Gastroesophageal sphincter (tissue), 4 donors: Measurements from ENCODE around the gene CYP26C1. TPM values are rescaled to one million over a fixed set of nuclear protein-coding genes. Genes with fewer than 3 reads are reported as not detected.

Source experiments
- ATAC-seq: fragments of 150-250 bp; one replicate; pipeline ENCODE4 v1.9.1; 2016; ENCODE audit warnings: mild to moderate bottlenecking, moderate library complexity
- H3K27ac ChIP-seq, 4 donors: fragments of 200-600 bp; sonication (generic) in 3 of 4; 1 replicate in 3 of 4; 2 replicates in 1 of 4; pipeline ENCODE4 v1.5.1; 2016 to 2019
- H3K27me3 ChIP-seq: fragments of 200-600 bp; sonication (generic); one replicate; pipeline ENCODE4 v1.5.1; 2019
- H3K36me3 ChIP-seq, 2 donors: fragments of 200-600 bp; sonication (generic); one replicate each; pipeline ENCODE4 v1.5.1; 2019; ENCODE audit warnings: control low read depth in 1 of 2
- H3K4me1 ChIP-seq, 3 donors: fragments of 200-600 bp; sonication (generic); 1 replicate in 2 of 3; 2 replicates in 1 of 3; pipeline ENCODE4 v1.5.1; 2016 to 2019; ENCODE audit warnings: control low read depth in 2 of 3
- H3K4me3 ChIP-seq, 2 donors: fragments of 200-600 bp; sonication (generic); one replicate each; pipeline ENCODE4 v1.5.1; 2019; ENCODE audit warnings: mild to moderate bottlenecking in 1 of 2, moderate library complexity in 1 of 2
- H3K9me3 ChIP-seq, 3 donors: fragments of 200-600 bp; sonication (generic); one replicate each; pipeline ENCODE4 v1.5.1; 2017 to 2019; ENCODE audit warnings: control low read depth in 2 of 3
- CTCF ChIP-seq, 4 experiments: fragments of 200-600 bp in 2 of 4; fragments of 450-650 bp in 2 of 4; sonication (generic) in 1 of 4; IDR thresholded peaks; one replicate each; pipeline ENCODE4 v1.5.1; 2017 to 2019; ENCODE audit warnings: antibody characterized with exemption in 4 of 4, mild to moderate bottlenecking in 2 of 4, moderate library complexity in 2 of 4
- EP300 ChIP-seq: sonication (generic); formaldehyde crosslinking; IDR thresholded peaks from one replicate; pipeline ENCODE4 v1.6.1; 2017; ENCODE audit warnings: antibody characterized with exemption, mild to moderate bottlenecking
- POLR2A ChIP-seq, 2 donors: fragments of 450-650 bp; IDR thresholded peaks; one replicate each; pipeline ENCODE4 v1.6.1; 2017; ENCODE audit warnings: antibody characterized with exemption in 2 of 2, mild to moderate bottlenecking in 2 of 2, moderate library complexity in 1 of 2
- POLR2AphosphoS5 ChIP-seq: sonication (generic); formaldehyde crosslinking; IDR thresholded peaks from one replicate; pipeline ENCODE4 v1.6.1; 2017; ENCODE audit warnings: antibody characterized with exemption
- WGBS, 2 donors: methylation state at CpG; one replicate each; pipeline ENCODE4 v1.1.5; 2018; ENCODE audit warnings: low coverage in 1 of 2; 5-methylcytosine and 5-hydroxymethylcytosine counted together
- total RNA-seq, 4 donors: library from RNA; depleted of rRNA; stranded (reverse); fragments of >200 nt; gene quantifications; one replicate each; pipeline ENCODE4 v1.1.0, GENCODE V29; 2016

The CYP26C1 gene
- total RNA-seq, 4 donors from 2014 or later, result 0.31 TPM; not detected in 3

DNA sequence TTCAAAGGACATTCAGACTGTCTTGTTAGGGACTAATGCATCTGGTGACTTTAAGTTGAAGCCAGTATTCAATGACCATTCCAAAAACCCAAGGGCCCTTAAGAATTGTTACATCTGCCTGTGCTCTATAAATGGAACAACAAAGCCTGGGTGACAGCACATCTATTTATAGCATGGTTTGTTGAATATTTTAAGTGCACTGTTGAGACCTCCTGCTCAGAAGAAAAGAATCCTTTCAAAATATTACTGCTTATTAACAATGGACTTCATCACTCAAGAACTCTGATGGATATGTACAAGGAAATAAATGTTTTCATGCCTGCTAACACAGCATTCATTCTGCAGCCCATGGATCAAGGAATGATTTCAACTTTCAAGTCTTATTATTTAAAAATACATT lies 33.1 kb upstream of the CYP26C1 start:
- H3K36me3 ChIP-seq, result peaks cover 0 to 33% of the 10 kb centered on the region in 2 donors
- TF ChIP-seq POLR2A (IDR thresholded peaks at IDR 0.05), result no peak
- TF ChIP-seq CTCF (IDR thresholded peaks at IDR 0.05), result no peak
- TF ChIP-seq EP300, result no peak
- TF ChIP-seq POLR2AphosphoS5, result no peak
- peaks cover 0 to 12% (median 0%) of the 10 kb centered on the region in 3 donors for H3K9me3 ChIP-seq
- H3K27ac ChIP-seq, result no peak overlapping the region
- no peaks in the 10 kb centered on the region for H3K27me3 ChIP-seq
- H3K4me1 ChIP-seq, result peaks cover 0 to 15% (median 4%) of the 10 kb centered on the region in 3 donors
- ATAC-seq, result no peak
- H3K4me3 ChIP-seq, result no peak overlapping the region

GRCh38 chr10:93028883-93029282 lies 31.7 kb upstream of the CYP26C1 start:
- Histone ChIP-seq H3K4me1 (peaks cover 0 to 21% (median 4%) of the 10 kb centered on the region in 3 donors), H3K9me3 (peaks cover 0 to 12% (median 0%) of the 10 kb centered on the region in 3 donors), H3K36me3 (peaks cover 0 to 33% of the 10 kb centered on the region in 2 donors), H3K27ac (no peak overlapping the region), H3K4me3 (no peak overlapping the region), H3K27me3 (no peaks in the 10 kb centered on the region)
- WGBS, 2 donors, result 71 to 84% methylated on average over 2 of the region's 2 CpGs
- no peak for ATAC-seq
- TF ChIP-seq POLR2AphosphoS5, result no peak
- no peak for TF ChIP-seq CTCF (IDR thresholded peaks at IDR 0.05)
- no peak for TF ChIP-seq EP300
- TF ChIP-seq POLR2A (IDR thresholded peaks at IDR 0.05), result no peak

DNA sequence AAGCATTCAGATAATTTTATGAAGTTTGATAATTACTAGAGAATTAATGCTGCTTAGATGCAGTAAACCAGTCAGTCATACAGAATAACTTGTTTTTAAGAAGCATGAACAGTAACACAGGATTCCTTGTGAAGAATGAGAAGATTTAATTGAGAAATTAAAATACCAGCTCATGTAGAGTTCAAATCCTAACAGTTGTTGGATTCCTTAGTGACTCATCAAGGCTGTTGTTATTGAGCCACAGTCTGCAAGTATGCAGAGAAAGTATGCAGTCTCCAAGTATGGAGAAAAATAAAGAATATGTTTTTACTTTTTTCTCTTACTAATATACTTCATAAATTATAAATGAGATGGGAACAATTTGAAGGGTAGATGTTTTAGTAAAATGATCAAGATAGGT lies 30.2 kb upstream of the CYP26C1 start:
- ATAC-seq, result no peak
- H3K4me1 ChIP-seq, result peaks cover 0 to 28% (median 4%) of the 10 kb centered on the region in 3 donors
- no peak overlapping the region for H3K4me3 ChIP-seq
- peaks cover 0 to 12% (median 0%) of the 10 kb centered on the region in 3 donors for H3K9me3 ChIP-seq
- H3K27me3 ChIP-seq, result no peaks in the 10 kb centered on the region
- peak overlapping the region in 2 of 4 donors; percentile 28 to 33 for H3K27ac ChIP-seq
- TF ChIP-seq POLR2AphosphoS5, result peak; percentile 31
- no peak for TF ChIP-seq CTCF (IDR thresholded peaks at IDR 0.05)
- H3K36me3 ChIP-seq, result peaks cover 0 to 24% of the 10 kb centered on the region in 2 donors

DNA sequence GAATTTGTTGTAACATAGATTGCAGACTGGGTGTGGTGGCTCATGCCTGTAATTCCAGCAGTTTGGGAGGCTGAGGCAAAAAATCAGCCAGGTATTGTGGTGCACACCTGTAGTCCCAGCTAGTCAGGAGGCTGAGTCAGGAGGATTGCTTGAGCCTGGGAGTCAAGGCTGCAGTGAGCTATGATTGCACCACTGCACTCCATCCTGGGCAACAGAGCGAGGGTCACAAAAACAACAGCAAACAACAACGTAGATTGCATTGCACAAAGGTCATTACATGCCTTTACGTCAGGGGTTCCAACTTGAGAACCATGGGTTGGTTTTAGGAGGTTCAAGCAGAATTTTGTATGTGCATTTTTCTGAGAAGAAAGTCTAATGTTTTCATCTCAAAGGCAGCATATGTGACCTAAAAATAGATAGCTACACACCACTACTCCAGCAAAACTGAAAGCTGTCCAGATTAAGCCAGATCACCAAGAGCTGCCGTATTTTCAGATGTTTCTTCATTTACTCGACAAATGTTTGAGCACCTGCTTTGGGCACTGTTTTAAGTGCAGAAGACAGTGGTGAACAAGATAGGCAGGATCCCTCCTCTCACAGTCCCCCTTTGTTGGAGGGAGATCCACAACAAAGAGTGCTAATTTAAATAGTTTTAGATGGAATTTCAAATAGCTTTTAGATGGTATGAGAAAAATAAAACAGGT lies 28.3 kb upstream of the CYP26C1 start:
- Histone ChIP-seq H3K4me1 (peaks cover 0 to 28% (median 4%) of the 10 kb centered on the region in 3 donors), H3K27me3 (no peaks in the 10 kb centered on the region), H3K27ac (no peak overlapping the region), H3K9me3 (peaks cover 0 to 7% (median 0%) of the 10 kb centered on the region in 3 donors), H3K36me3 (peaks cover 0 to 9% of the 10 kb centered on the region in 2 donors), H3K4me3 (no peak overlapping the region)
- WGBS, 2 donors, result 75 to 77% methylated on average over 4 of the region's 5 CpGs
- no peak for ATAC-seq
- TF ChIP-seq POLR2A (IDR thresholded peaks at IDR 0.05) (no peak), POLR2AphosphoS5 (no peak), CTCF (IDR thresholded peaks at IDR 0.05) (no peak), EP300 (no peak)

DNA sequence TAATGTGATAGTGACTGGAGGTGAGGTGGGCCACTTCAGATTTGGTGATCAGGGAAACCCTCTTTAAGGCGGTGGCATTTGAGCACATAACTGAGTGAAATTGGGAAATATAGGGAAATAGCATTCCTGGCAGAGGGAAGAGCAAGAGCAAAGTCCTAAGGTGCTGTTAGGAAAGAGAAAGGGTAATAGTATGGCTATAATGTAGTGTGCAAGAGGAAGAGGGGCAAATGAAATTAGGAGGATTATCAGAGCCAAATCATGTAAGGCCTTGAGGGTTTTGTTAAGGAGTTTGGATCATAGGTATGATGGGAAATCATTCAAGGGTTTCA lies 27.8 kb upstream of the CYP26C1 start:
- Histone ChIP-seq H3K36me3 (peaks cover 0 to 4% of the 10 kb centered on the region in 2 donors), H3K9me3 (peaks cover 0 to 2% (median 0%) of the 10 kb centered on the region in 3 donors), H3K4me3 (no peak overlapping the region), H3K27me3 (no peaks in the 10 kb centered on the region), H3K4me1 (peaks cover 0 to 28% (median 4%) of the 10 kb centered on the region in 3 donors), H3K27ac (no peak overlapping the region)
- ATAC-seq, result no peak
- TF ChIP-seq EP300 (no peak), POLR2AphosphoS5 (no peak), POLR2A (IDR thresholded peaks at IDR 0.05) (no peak), CTCF (IDR thresholded peaks at IDR 0.05) (no peak)
- WGBS, 2 donors, result 92 to 100% methylated on average over 1 of the region's 1 CpG
